A549 treated with AZD9567 at 1 μM for 4 hours (cell line): Measurements from ENCODE around the gene NOL8. TPM values are rescaled to one million over a fixed set of nuclear protein-coding genes. Genes with fewer than 3 reads are reported as not detected.

Source experiments
- total RNA-seq: library from RNA; stranded (reverse); fragments of 200-300 nt; extraction: Qiagen RNA extraction; gene quantifications from 5 replicates; pipeline ENCODE4 v1.2.3, GENCODE V29; 2022; ENCODE audit not compliant: insufficient read depth

The NOL8 gene
- total RNA-seq = 29.6 to 42.7 TPM (median 31.8 TPM) in 5 replicates

GRCh38 chr9:92325269-92325990 is at the start of gene NOL8, which contains the start of gene CENPP:
TSS of gene NOL8 (minus strand) at chr9:92325350. CDS start at chr9:92324161, 1,189 bp downstream.
TSS of gene CENPP (plus strand) at chr9:92325953.

DNA sequence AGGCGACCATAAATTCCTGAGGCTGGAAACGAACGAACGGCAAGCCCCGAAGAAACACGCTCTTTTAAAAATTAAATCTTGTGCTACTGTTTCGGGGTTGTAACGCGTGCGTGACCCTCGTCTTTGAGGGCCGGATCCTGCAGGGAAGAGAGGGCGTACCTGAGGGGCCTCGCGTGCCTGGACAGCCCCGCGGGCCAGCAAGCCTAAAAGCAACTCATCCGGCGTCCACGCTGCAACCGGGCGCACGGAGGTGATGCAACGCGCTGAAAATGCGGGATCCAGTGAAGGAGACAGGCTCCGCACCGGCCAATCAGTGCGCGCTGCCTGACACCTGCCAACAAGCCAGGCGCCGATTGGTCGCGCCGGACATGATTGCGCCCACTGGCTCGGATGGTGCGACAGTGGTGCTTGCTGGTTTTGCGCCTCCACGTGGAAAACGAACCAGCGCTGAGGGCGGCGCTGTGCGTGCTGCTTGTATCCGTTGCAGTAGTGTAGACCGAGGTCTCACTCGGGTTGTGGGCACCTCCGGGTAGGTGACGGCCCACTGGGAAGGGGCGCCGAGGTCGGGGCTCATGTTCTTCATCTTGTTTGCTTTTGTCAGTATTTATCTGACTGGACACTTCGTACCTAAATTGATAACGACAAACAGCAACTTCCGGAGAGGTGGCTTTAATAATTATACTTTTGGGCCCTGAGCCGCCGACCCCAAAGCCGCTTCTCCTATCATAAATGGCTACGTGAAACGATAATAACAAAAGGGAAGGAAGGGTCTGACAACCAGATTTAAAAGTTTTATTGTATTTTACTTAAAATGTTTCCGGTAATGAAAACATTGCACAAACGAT is 31.5 kb downstream of the NOL8 start, which contains the start of gene IARS1:
Gene IARS1, minus strand, starts transcription at position 246 of the 845 bp plus-strand sequence. CDS start 4,278 bp downstream, outside the sequence.

Other genes starting within 250 kb of the NOL8 start
- gene SPTLC1, start 209.9 kb downstream of the NOL8 start, total RNA-seq = 56.1 to 79.6 TPM (median 67.1 TPM) in 5 replicates
- gene IARS1, start 31.7 kb downstream of the NOL8 start, total RNA-seq = 88.0 to 147 TPM (median 96.8 TPM) in 5 replicates
- 7.2 to 9.5 TPM (median 7.5 TPM) in 5 replicates for gene CENPP, start 603 bp upstream of the NOL8 start, total RNA-seq
- not detected in 5 replicates for gene OGN, start 79.2 kb upstream of the NOL8 start, total RNA-seq
- gene OMD, start 99.1 kb upstream of the NOL8 start, total RNA-seq = not detected in 5 replicates
- not detected in 5 replicates for gene ASPN, start 157.2 kb upstream of the NOL8 start, total RNA-seq
- gene ECM2, start 210.6 kb upstream of the NOL8 start, total RNA-seq = 0.08 to 0.15 TPM (median 0.13 TPM) in 4 of 5 replicates, not detected in the other